ENCODE measurements around the gene ALDH1L2.

DNA sequence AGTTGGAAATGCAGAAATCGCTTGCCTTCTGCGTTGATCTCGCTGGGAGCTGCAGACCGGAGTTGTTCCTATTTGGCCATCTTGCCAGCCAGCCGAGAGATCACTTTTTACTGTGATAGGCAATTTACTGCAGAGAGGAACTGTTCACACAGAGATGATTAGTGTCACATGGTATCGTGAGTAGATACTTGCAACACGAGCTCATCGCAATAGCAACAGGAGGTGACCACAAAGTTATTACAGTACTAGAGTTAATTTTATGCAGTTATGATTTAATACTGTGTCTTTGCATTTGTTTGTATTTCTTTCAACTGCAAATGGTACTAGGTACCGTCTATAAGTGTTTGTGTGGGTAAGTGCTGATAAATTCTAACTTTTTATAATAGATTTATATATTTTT lies 70.4 kb downstream of the ALDH1L2 start:
- no peak for TF ChIP-seq NFRKB (IDR thresholded peaks at IDR 0.05; ENCODE audit: low read depth)
- no peak for TF ChIP-seq EHMT2 (IDR thresholded peaks at IDR 0.05)
- TF ChIP-seq, protein P1, sequence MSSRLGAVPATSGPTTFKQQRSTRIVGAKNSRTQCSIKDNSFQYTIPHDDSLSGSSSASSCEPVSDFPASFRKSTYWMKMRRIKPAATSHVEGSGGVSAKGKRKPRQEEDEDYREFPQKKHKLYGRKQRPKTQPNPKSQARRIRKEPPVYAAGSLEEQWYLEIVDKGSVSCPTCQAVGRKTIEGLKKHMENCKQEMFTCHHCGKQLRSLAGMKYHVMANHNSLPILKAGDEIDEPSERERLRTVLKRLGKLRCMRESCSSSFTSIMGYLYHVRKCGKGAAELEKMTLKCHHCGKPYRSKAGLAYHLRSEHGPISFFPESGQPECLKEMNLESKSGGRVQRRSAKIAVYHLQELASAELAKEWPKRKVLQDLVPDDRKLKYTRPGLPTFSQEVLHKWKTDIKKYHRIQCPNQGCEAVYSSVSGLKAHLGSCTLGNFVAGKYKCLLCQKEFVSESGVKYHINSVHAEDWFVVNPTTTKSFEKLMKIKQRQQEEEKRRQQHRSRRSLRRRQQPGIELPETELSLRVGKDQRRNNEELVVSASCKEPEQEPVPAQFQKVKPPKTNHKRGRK (tag; IDR thresholded peaks at IDR 0.05): no peak
- TF ChIP-seq, protein P2, sequence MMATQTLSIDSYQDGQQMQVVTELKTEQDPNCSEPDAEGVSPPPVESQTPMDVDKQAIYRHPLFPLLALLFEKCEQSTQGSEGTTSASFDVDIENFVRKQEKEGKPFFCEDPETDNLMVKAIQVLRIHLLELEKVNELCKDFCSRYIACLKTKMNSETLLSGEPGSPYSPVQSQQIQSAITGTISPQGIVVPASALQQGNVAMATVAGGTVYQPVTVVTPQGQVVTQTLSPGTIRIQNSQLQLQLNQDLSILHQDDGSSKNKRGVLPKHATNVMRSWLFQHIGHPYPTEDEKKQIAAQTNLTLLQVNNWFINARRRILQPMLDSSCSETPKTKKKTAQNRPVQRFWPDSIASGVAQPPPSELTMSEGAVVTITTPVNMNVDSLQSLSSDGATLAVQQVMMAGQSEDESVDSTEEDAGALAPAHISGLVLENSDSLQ (IDR thresholded peaks at IDR 0.05): no peak
- TF ChIP-seq CHD2 (IDR thresholded peaks at IDR 0.05; ENCODE audit: low read depth, low read length): no peak
- TF ChIP-seq HOXB6 (CRISPR knock-in tag; IDR thresholded peaks at IDR 0.05; ENCODE audit: borderline replicate concordance): no peak
- TF ChIP-seq MYC (IDR thresholded peaks at IDR 0.05; ENCODE audit: low read depth, low read length): no peak
- no peak for TF ChIP-seq MYC (CRISPR knock-in tag; IDR thresholded peaks at IDR 0.05; ENCODE audit: borderline replicate concordance, low read depth)
- no peak for TF ChIP-seq SMARCC2 (IDR thresholded peaks at IDR 0.05; ENCODE audit: low read depth)
- no peak for TF ChIP-seq ZNF3 (CRISPR knock-in tag; IDR thresholded peaks at IDR 0.05)
- TF ChIP-seq DNMT1 (IDR thresholded peaks at IDR 0.05): no peak
- TF ChIP-seq NFYB (IDR thresholded peaks at IDR 0.05; ENCODE audit: extremely low read depth, insufficient read length): no peak
- no peak for TF ChIP-seq POLR2A (conservative IDR thresholded peaks at IDR 0.05)
- no peak for TF ChIP-seq FOS (IDR thresholded peaks at IDR 0.05; ENCODE audit: extremely low read depth, insufficient read length)

Measured in K562 (cell line).